GM12891 (cell line): Measurements from ENCODE around the gene PIP5K1C.

ENCODE experiments used
- POLR2A ChIP-seq: IDR thresholded peaks from 2 replicates; pipeline ENCODE4 v1.6.1; 2011; ENCODE audit warnings: low read depth, low read length, control low read depth
- TAF1 ChIP-seq: IDR thresholded peaks from 2 replicates; pipeline ENCODE4 v1.6.1; 2011; ENCODE audit warnings: low read depth, low read length, control low read depth

DNA sequence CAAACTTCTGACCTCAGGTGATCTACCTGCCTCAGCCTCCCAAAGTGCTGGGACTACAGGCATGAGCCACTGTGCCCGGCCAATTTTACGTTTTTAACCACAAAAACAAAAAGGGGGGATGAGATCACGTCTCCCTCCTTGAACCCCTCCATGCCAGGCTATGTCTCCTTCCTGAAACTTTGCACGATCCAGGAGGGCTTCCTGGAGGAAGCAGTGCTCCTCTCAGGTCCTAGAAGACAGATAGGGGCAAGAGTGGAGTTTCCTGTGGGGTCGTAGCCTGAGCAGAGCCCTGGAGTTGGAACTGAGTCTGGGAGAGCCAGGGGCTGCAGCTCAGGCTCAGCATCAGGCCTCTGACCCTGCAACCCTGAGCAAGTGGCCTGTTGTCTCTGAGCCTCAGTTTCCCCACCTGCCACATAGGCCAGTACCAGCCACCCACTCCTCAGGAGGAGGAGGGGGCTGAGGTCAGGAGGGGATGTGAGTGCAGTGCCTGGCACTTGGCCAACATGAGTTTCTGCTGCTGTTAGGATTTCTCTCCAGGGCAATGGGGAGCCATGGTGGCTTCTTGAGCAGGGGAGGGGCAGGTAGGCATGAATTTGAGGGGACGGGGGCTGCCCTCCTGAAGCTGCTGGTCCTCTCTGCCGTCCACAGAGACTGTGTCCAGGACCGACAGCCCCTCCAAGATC, 45.2 kb upstream of the PIP5K1C start:
- TF ChIP-seq POLR2A: no peak
- TF ChIP-seq TAF1: no peak
